Right kidney (tissue), 1 donor: Measurements from ENCODE around the gene ITGA1.
"Not testable (repeated sequence)": the region's sequence is repeated elsewhere in the genome, so short reads cannot be mapped to it uniquely, and the experiment has no call there.

Experiments
- DNase-seq: peaks from one replicate; pipeline ENCODE4 v3.0.0-alpha.2; 2016

Gene ITGA1

GRCh38 chr5:52956915-52957747, 169.4 kb downstream of the ITGA1 start:
- peak; percentile 20 for DNase-seq

- no peak for DNase-seq
Observed at GRCh38 chr5:52961274-52961681, 173.6 kb downstream of the ITGA1 start.

- no peak for DNase-seq
Observed at GRCh38 chr5:52963636-52964035, 175.9 kb downstream of the ITGA1 start.

GRCh38 chr5:52964138-52964537, 176.4 kb downstream of the ITGA1 start:
- no peak for DNase-seq

- not testable (repeated sequence) for DNase-seq
Observed at GRCh38 chr5:52976157-52976556, 188.4 kb downstream of the ITGA1 start.

GRCh38 chr5:52977264-52977897, 189.7 kb downstream of the ITGA1 start:
- no peak for DNase-seq

GRCh38 chr5:52981507-52981906, 193.8 kb downstream of the ITGA1 start:
- DNase-seq, result no peak

- DNase-seq, result no peak
Observed at GRCh38 chr5:52983731-52984636, 196.3 kb downstream of the ITGA1 start.

- DNase-seq, result no peak
Observed at GRCh38 chr5:52985306-52985705, 197.6 kb downstream of the ITGA1 start.

GRCh38 chr5:52987711-52988331, 200.1 kb downstream of the ITGA1 start:
- DNase-seq, result no peak

- no peak for DNase-seq
Observed at GRCh38 chr5:52988335-52989024, 200.8 kb downstream of the ITGA1 start.

- peak; percentile 83 for DNase-seq
Observed at GRCh38 chr5:52989025-52989780, 201.5 kb downstream of the ITGA1 start, which contains the start of gene ITGA2. Gene ITGA2, plus strand, starts transcription at chr5:52989352. Its CDS starts 117 bp downstream, at chr5:52989469.

- no peak for DNase-seq
Observed at GRCh38 chr5:52989781-52990527, 202.2 kb downstream of the ITGA1 start.

- DNase-seq, result no peak
Observed at GRCh38 chr5:52990528-52990925, 202.8 kb downstream of the ITGA1 start.

GRCh38 chr5:52993367-52993766, 205.7 kb downstream of the ITGA1 start:
- DNase-seq, result no peak

GRCh38 chr5:52994266-52994665, 206.6 kb downstream of the ITGA1 start:
- DNase-seq, result no peak

GRCh38 chr5:52995095-52995494, 207.4 kb downstream of the ITGA1 start:
- DNase-seq, result no peak

GRCh38 chr5:52995914-52996313, 208.2 kb downstream of the ITGA1 start:
- no peak for DNase-seq

- DNase-seq, result no peak
Observed at GRCh38 chr5:52996979-52997378, 209.3 kb downstream of the ITGA1 start.

- peak; percentile 35 for DNase-seq
Observed at GRCh38 chr5:52997424-52997823, 209.7 kb downstream of the ITGA1 start.
